ENCODE data around the gene RPL19. TPM values are rescaled to one million over a fixed set of nuclear protein-coding genes. Genes with fewer than 3 reads are reported as not detected.

The RPL19 gene
- total RNA-seq, 1 donor from 2014 or later = 2,751 TPM

GRCh38 chr17:39218906-39219305, 18.8 kb downstream of the RPL19 start:
- H3K4me3 ChIP-seq = no peak overlapping the region
- peaks cover 64% of the 10 kb centered on the region for H3K27me3 ChIP-seq
- Mint-ChIP-seq H3K27me3 (ENCODE audit: insufficient read depth, low read depth) (peaks cover 37% of the 10 kb centered on the region), H3K36me3 (no peaks in the 10 kb centered on the region), H3K4me1 (peaks cover 4% of the 10 kb centered on the region), H3K9me3 (no peaks in the 10 kb centered on the region), H3K4me3 (peak overlapping the region; percentile 28), H3K27ac (no peak overlapping the region)
- no peaks in the 10 kb centered on the region for H3K9me3 ChIP-seq (ENCODE audit: low read depth)
- no peak overlapping the region for H3K9ac ChIP-seq
- no peak overlapping the region for H3K4me2 ChIP-seq
- TF ChIP-seq EZH2 (IDR thresholded peaks at IDR 0.05) (no peak), EZH2phosphoT487 (IDR thresholded peaks at IDR 0.05) (no peak)
- TF ChIP-seq, protein P1, sequence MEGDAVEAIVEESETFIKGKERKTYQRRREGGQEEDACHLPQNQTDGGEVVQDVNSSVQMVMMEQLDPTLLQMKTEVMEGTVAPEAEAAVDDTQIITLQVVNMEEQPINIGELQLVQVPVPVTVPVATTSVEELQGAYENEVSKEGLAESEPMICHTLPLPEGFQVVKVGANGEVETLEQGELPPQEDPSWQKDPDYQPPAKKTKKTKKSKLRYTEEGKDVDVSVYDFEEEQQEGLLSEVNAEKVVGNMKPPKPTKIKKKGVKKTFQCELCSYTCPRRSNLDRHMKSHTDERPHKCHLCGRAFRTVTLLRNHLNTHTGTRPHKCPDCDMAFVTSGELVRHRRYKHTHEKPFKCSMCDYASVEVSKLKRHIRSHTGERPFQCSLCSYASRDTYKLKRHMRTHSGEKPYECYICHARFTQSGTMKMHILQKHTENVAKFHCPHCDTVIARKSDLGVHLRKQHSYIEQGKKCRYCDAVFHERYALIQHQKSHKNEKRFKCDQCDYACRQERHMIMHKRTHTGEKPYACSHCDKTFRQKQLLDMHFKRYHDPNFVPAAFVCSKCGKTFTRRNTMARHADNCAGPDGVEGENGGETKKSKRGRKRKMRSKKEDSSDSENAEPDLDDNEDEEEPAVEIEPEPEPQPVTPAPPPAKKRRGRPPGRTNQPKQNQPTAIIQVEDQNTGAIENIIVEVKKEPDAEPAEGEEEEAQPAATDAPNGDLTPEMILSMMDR (IDR thresholded peaks at IDR 0.05) = no peak
- H3K4me1 ChIP-seq = no peaks in the 10 kb centered on the region
- H3K36me3 ChIP-seq = no peaks in the 10 kb centered on the region
- no peak overlapping the region for H3K27ac ChIP-seq
- DNase-seq (ENCODE audit: low spot score) = no peak
- H4K20me1 ChIP-seq (ENCODE audit: low read depth) = peaks cover 1% of the 10 kb centered on the region
- H2AFZ ChIP-seq (replicated peaks) = no peak overlapping the region
- H3F3A ChIP-seq (ENCODE audit: low read depth) = peaks cover 5% of the 10 kb centered on the region
- no peaks in the 10 kb centered on the region for H3K79me2 ChIP-seq (ENCODE audit: low read depth)

DNA sequence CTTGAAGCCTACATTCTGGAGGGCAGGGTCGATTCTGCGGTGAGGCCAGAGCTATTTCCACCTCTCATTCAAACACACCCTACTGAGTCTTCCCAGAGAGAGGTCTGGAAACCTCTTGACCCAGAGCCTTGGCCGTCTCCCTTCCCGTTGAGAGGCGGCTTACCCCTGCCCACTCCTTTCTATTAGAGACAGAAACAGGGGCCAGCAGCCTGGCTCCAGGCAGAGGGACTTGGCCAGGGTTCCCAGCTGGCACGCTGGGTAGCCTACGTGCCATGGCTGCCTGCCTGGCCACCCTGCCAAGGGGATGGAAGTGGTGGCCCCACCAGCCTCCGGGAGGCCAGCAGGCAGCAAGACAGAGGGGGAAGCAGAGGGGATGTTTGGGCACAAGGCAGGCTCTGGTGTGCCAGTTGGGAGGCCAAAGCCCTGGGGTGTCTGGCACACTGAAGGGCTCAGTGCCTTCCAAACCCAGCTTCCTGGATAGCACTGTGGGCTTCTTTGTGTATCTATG, 19.6 kb downstream of the RPL19 start:
- DNase-seq (ENCODE audit: low spot score) = no peak
- H3K79me2 ChIP-seq (ENCODE audit: low read depth) = no peaks in the 10 kb centered on the region
- H3K27me3 Mint-ChIP-seq (ENCODE audit: insufficient read depth, low read depth) = peaks cover 43% of the 10 kb centered on the region
- H3K9me3 Mint-ChIP-seq = no peaks in the 10 kb centered on the region
- no peak overlapping the region for H3K9ac ChIP-seq
- no peak overlapping the region for H3K4me2 ChIP-seq
- TF ChIP-seq EZH2 (IDR thresholded peaks at IDR 0.05) (no peak), EZH2phosphoT487 (IDR thresholded peaks at IDR 0.05) (no peak)
- TF ChIP-seq, protein P1 (IDR thresholded peaks at IDR 0.05) = no peak
- no peak overlapping the region for H3K27ac Mint-ChIP-seq
- peaks cover 72% of the 10 kb centered on the region for H3K27me3 ChIP-seq
- no peak overlapping the region for H3K4me3 Mint-ChIP-seq
- no peaks in the 10 kb centered on the region for H3K9me3 ChIP-seq (ENCODE audit: low read depth)
- H3K4me1 Mint-ChIP-seq = peaks cover 5% of the 10 kb centered on the region
- H2AFZ ChIP-seq (replicated peaks) = no peak overlapping the region
- no peak overlapping the region for H3K4me3 ChIP-seq
- no peaks in the 10 kb centered on the region for H3K36me3 Mint-ChIP-seq
- no peaks in the 10 kb centered on the region for H3K36me3 ChIP-seq
- peaks cover 9% of the 10 kb centered on the region for H4K20me1 ChIP-seq (ENCODE audit: low read depth)
- H3K27ac ChIP-seq = no peak overlapping the region
- H3F3A ChIP-seq (ENCODE audit: low read depth) = peaks cover 12% of the 10 kb centered on the region
- peaks cover 5% of the 10 kb centered on the region for H3K4me1 ChIP-seq

GRCh38 chr17:39221572-39221971, 21.5 kb downstream of the RPL19 start:
- no peaks in the 10 kb centered on the region for H3K36me3 ChIP-seq
- H3F3A ChIP-seq (ENCODE audit: low read depth) = peaks cover 12% of the 10 kb centered on the region
- peaks cover 12% of the 10 kb centered on the region for H3K4me1 ChIP-seq
- H3K9ac ChIP-seq = no peak overlapping the region
- Mint-ChIP-seq H3K9me3 (no peaks in the 10 kb centered on the region), H3K4me1 (peaks cover 10% of the 10 kb centered on the region), H3K27me3 (ENCODE audit: insufficient read depth, low read depth) (peaks cover 50% of the 10 kb centered on the region), H3K4me3 (no peak overlapping the region), H3K36me3 (no peaks in the 10 kb centered on the region), H3K27ac (no peak overlapping the region)
- no peak overlapping the region for H3K4me2 ChIP-seq
- no peak overlapping the region for H2AFZ ChIP-seq (replicated peaks)
- H3K27me3 ChIP-seq = peaks cover 90% of the 10 kb centered on the region
- TF ChIP-seq EZH2phosphoT487 (IDR thresholded peaks at IDR 0.05) = no peak
- TF ChIP-seq EZH2 (IDR thresholded peaks at IDR 0.05) = no peak
- TF ChIP-seq, protein P1 (IDR thresholded peaks at IDR 0.05) = no peak
- peaks cover 10% of the 10 kb centered on the region for H4K20me1 ChIP-seq (ENCODE audit: low read depth)
- no peak overlapping the region for H3K4me3 ChIP-seq
- H3K27ac ChIP-seq = no peak overlapping the region
- no peaks in the 10 kb centered on the region for H3K79me2 ChIP-seq (ENCODE audit: low read depth)
- DNase-seq (ENCODE audit: low spot score) = no peak
- no peaks in the 10 kb centered on the region for H3K9me3 ChIP-seq (ENCODE audit: low read depth)
